ENCODE data around the gene PTPRD.

DNA sequence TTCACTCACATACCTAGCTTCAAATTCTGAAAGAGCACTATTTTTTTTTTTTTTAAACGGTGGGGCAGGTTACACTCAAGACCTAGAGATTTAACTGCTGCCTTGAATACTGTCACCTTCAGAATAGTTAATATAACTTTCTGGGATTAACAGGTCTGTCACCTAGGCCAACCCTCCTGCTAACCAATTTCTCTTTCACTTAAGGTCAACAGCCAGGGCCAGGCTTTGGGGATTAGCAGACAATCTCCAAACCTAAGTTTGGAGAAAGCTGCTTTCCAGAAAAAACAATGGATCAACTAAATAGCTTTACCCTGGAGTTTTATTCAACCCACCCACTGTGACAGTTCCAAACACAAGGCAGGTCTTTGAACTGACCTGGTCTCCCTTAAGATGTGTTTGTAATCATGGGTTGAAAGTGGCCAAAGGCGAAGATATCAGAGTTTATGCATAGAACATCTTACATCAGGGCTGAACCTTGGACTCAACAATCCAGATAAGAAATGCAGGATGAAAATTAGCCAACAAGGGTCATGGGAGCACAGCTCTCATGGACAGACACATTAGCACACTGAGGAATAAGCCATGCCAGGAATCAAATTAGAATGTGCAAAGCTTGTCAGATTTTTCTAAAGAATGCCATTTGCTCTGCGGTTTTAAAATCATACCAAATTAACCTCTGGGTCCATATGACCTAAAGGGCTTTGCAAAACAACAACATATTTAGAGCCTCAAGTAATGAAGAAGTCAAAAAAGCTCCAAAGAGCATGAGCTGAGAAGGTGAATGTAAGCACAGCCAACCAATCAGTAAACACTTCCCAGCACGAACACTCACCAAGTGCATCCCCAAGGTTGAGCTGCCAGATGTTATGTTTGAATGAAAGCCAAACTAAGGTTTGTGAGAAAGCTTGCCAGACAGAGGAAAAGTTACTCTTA is 2274.7 kb downstream of the PTPRD start:
- TF ChIP-seq POLR2AphosphoS5 (IDR thresholded peaks at IDR 0.05): no peak
- no peak for TF ChIP-seq POLR2A (IDR thresholded peaks at IDR 0.05)
- TF ChIP-seq, protein P1, sequence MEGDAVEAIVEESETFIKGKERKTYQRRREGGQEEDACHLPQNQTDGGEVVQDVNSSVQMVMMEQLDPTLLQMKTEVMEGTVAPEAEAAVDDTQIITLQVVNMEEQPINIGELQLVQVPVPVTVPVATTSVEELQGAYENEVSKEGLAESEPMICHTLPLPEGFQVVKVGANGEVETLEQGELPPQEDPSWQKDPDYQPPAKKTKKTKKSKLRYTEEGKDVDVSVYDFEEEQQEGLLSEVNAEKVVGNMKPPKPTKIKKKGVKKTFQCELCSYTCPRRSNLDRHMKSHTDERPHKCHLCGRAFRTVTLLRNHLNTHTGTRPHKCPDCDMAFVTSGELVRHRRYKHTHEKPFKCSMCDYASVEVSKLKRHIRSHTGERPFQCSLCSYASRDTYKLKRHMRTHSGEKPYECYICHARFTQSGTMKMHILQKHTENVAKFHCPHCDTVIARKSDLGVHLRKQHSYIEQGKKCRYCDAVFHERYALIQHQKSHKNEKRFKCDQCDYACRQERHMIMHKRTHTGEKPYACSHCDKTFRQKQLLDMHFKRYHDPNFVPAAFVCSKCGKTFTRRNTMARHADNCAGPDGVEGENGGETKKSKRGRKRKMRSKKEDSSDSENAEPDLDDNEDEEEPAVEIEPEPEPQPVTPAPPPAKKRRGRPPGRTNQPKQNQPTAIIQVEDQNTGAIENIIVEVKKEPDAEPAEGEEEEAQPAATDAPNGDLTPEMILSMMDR (IDR thresholded peaks at IDR 0.05 in 8 of 11, conservative IDR thresholded peaks at IDR 0.05 in 3 of 11): no peak
